NOMO-1 treated with DMSO at 0.1 percent for 48 hours (cell line): Measurements from ENCODE around the gene LEO1.

Source experiments
- DNase-seq: peaks from one replicate; lab custom pipeline; 2025; ENCODE audit not compliant: unreplicated experiment; lab: John Stamatoyannopoulos, UW

The LEO1 gene

GRCh38 chr15:51932161-51932560, 39.4 kb downstream of the LEO1 start:
- DNase-seq = no peak

DNA sequence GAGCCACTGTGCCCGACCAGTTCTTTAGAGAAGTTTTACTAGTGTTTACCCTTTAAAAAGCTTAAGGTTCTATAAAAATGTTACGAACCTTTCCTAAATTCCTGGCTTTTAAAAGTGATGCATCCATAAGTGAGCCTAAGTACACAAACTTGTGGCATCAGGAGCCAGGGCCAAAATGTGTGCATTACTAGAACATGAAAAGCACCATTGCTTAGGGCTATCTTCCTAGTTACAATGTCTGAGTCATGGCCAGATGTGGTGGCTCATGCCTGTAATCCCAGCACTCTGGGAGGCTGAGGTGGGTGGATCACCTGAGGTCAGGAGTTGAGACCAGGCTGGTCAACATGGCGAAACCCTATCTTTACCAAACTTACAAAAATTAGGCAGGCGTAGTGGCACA, 39.9 kb downstream of the LEO1 start:
- DNase-seq = no peak

- DNase-seq = no peak
These were observed 40.6 kb downstream of the LEO1 start for GRCh38 chr15:51931016-51931415.

GRCh38 chr15:51926809-51927208, 44.8 kb downstream of the LEO1 start:
- DNase-seq = no peak

DNA sequence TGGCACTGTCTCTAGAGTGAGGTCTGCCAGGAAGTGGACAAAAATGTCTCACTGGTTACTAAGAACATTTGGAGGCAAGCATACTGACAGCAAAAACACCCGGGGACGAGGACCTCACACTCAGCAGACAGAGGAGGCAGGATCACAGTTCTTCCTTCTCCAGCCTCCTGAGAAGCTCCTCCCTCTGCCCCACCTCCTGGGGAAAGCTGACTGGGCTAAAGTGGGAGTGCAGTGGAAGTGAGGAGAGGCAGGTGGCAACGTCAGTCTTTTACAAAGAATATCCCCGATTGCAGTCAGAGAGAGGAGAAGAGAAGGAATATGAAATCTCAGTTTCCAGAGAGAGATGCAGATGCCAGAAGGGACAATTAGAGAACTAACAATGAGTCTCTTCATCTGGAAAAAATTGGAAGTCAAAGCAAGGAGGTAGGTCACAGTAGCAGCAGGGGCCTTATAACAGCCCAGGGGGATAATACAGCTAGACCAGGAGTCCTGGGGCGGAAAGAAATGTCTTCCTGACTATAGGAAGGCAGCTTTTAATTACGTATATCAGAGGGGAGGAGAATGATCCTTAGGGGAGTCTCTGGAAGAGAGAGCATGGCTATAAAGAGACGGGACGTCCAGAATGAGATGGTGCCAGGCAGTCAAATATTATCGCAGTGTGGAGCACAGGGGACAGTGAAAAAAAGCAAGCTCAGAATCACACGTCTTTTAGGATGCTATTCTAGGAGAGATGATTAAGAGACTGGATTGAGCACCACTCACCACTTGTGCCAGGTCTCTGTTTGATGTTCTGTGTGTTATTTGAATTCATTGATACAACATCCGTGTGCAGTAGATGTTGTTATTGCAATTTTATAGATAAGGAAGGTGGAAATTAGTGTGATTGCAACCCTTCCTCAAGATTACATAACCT, 47.2 kb downstream of the LEO1 start:
- no peak for DNase-seq

GRCh38 chr15:51917493-51917892, 54.1 kb downstream of the LEO1 start:
- peak; percentile 16 for DNase-seq

- DNase-seq = no peak
These were observed 59.0 kb downstream of the LEO1 start for GRCh38 chr15:51912528-51912927.

GRCh38 chr15:51909584-51909983, 62.0 kb downstream of the LEO1 start:
- DNase-seq = peak; percentile 81

DNA sequence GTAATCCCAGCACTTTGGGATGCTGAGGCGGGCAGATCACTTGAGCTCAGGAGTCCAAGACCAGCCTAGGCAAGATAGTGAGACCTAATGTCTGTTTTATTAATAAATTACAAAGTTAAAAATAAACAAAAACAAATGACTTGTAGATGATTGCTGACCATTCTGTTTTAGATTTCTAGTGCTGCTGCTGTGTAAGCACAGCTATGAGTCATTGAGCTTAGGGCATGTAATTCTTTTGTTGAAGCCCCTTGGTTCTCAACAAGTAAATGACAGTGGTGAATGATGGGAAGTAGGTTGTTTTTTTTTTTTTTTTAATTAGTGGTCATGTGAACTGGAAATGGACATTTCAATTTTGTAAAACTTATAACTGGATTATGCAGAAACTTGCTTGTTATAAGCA, 63.3 kb downstream of the LEO1 start:
- DNase-seq = no peak

DNA sequence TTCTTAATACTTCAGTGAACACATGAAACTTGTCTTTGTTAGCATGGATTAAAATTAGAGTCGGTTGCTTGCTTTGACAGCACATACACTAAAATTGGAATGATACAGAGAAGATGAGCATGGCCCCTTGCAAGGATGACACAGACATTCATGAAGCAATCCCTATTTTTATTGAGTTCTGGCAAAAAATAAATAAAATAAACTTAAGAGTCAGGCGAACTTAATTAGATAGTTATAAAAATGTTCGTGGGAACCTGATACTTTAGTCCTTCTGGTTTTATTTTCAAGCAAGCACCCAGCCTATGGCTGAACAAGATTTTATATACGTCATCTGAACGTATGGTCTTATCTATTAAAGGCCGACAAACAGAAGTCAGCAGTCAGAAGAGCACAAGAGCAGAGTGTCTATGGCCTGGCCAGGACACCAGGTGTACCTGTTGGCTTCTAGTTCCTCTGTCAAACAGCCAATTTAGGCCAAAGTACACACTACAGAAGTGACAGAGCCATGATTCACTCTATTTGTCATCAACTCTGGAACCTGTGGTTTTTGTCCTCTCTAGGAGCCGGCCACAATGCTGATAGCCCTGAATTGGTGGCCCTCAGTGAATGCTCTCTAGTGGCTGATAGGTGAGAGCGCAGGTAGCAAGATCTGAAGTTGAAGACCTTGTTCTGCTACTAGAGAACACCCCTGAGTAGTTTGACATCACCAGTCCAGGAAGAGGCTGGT, 64.3 kb downstream of the LEO1 start:
- DNase-seq = peak; percentile 51

GRCh38 chr15:51904931-51905330, 66.6 kb downstream of the LEO1 start:
- no peak for DNase-seq

DNA sequence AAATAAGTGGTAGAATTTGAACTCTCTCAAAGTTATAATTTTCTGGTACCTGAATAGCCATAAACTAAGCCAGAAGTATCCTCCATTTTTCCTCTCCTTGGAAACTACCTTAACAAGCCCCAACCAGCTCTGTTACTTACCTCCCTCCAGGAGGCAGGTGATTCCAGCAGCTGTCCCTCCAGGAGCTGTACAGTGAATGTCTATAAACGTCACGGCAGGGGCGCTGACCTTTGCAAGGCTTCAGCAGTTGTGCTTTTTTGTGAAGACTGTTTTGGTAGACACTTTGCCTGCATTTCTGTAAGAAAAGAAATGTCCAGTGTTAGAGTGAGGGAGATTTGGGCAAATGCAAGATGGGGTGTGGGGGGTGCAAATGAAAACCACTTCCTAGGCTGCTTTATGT, 67.2 kb downstream of the LEO1 start:
- DNase-seq = no peak

DNA sequence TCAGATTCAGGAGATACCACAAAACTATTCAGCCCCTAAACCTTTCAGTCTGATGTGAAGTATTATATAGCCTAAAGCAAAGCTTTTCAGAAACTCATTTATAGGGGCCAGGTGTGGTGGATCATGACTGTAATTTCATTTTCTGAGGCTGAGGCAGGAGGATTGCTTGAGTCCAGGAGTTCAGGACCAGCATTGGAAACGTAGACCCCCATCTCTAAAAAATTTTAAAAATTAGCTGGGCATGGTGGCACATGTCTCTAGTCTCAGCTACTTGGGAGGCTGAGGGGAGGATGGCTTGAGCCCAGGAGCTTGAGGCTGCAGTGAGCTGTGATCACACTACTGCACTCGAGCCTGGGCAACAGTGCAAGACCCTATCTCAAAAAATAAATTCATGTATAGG, 82.1 kb downstream of the LEO1 start:
- DNase-seq = no peak

GRCh38 chr15:51888593-51889195, 82.9 kb downstream of the LEO1 start:
- peak; percentile 13 for DNase-seq
